ENCODE measurements around the gene AKNA.

DNA sequence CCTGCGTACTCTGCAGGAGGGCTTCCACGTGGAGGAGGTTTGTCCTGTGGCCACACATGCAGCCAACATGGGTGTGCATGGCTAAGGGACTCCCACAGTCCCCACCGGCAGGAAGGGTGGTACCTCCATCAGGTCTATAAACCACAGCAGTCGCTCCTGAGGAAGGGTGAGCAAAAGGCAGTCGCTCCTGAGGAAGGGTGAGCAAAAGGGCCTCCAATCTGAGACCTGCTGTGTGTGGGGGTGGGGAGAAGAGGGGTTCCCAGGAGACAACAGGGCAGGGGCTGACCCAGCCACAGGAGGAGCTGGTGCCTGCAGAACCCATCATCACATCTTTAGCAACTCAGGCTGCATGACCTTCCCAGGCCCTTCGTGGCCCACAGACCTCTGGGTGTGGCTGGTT, 30.3 kb upstream of the AKNA start:
- TF ChIP-seq CTCF (IDR thresholded peaks at IDR 0.05), result no peak
- TF ChIP-seq EP300 (IDR thresholded peaks at IDR 0.05), result no peak

All from sigmoid colon (tissue), 4 donors.